ENCODE data around the gene CGB5. TPM values are rescaled to one million over a fixed set of nuclear protein-coding genes. Genes with fewer than 3 reads are reported as not detected.
A peak's percentile ranks its signal among the peaks of the same experiment; 100 is the strongest.

Gene CGB5
- total RNA-seq, 1 experiment from 2014 or later, result not detected

GRCh38 chr19:49085020-49085867 lies 41.6 kb downstream of the CGB5 start, which contains the start of gene SNRNP70:
Gene SNRNP70, plus strand, starts transcription at chr19:49085451. Its CDS starts 964 bp downstream, at chr19:49086415.
- peak within 1 kb of the TSS; percentile 92 for H3K27ac ChIP-seq
- H3K27me3 ChIP-seq, result no peaks in the 10 kb centered on the region
- peaks cover 27% of the 10 kb centered on the region for H3K36me3 ChIP-seq
- peaks cover 5% of the 10 kb centered on the region; the same call in 1 of the 2 replicates for H3K4me1 ChIP-seq
- H3K9me3 ChIP-seq (replicated peaks), result no peaks in the 10 kb centered on the region
- peak within 1 kb of the TSS; percentile 94 for H3K4me3 ChIP-seq
- DNase-seq, result peak; percentile 99

DNA sequence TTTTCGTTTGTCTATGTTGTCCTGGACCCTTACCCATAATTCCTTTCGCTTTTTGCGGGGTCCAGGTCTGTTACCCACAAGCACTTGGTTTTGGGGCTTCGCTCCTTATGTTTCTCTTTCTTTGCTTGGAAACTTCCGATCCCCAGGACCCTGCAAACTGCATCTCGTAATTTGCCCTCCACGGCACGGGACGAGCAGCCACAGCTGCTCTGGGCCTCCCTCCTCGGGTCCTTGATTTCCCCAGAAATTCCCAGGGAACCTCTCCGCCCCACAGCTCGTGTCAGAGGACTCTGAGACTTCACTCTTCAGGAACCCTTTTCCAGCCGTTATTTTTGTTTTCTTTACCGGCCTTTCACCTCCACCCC lies 42.2 kb downstream of the CGB5 start:
- peak overlapping the region; percentile 92 for H3K27ac ChIP-seq
- peaks cover 33% of the 10 kb centered on the region for H3K36me3 ChIP-seq
- H3K4me3 ChIP-seq, result peak overlapping the region; percentile 94
- no peak for DNase-seq
- H3K4me1 ChIP-seq, result peaks cover 5% of the 10 kb centered on the region; the same call in 1 of the 2 replicates
- no peaks in the 10 kb centered on the region for H3K27me3 ChIP-seq
- no peaks in the 10 kb centered on the region for H3K9me3 ChIP-seq (replicated peaks)

DNA sequence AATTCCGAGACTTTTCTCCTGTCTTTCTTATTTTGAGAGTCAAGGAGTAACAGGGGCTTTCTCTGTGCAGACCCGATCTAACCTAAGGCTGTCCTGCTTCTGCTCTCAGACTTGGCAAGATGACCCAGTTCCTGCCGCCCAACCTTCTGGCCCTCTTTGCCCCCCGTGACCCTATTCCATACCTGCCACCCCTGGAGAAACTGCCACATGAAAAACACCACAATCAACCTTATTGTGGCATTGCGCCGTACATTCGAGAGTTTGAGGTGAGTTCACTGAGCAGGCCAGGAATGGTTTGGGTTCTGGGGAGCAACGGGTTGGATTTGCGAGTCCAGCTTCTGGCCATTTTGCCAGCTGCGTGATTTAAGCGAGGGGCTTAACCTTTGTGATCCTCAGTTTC lies 42.6 kb downstream of the CGB5 start:
- Histone ChIP-seq H3K27ac (peak overlapping the region; percentile 92), H3K4me3 (peak overlapping the region; percentile 94), H3K36me3 (peaks cover 38% of the 10 kb centered on the region), H3K9me3 (replicated peaks) (no peaks in the 10 kb centered on the region), H3K4me1 (peaks cover 5% of the 10 kb centered on the region; the same call in 1 of the 2 replicates), H3K27me3 (no peaks in the 10 kb centered on the region)
- no peak for DNase-seq

DNA sequence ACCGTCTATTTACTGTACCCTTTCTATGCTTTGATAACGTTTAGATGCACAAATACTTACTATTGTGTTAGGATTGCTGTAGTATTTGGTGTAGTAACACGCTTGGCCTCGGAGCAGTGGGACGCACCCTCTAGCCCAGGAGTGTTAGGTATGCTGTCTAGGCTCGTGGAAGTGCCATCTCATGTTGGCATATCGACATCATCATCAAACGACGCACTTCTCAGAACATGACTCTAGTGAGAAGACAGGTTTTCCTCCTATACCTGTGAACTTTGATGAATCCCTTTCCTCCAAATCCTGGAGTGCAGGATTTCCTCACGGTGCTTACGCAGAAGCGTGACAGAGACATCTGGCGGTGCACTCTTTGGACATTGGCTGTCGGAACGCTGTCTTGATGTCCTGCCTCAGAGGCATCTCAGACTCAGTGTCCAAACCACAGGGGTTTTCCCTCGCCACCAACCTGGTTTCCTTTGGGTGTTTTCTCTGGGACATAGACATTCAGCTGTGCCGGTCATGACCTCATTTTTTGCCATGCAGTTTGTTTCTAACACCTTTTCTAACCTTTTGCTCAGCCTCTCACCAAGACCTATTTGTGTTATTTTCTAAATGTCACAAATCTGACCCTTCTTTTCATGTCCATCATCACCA lies 47.9 kb downstream of the CGB5 start:
- H3K36me3 ChIP-seq, result peaks cover 75% of the 10 kb centered on the region
- no peaks in the 10 kb centered on the region for H3K27me3 ChIP-seq
- H3K4me3 ChIP-seq, result no peak overlapping the region
- H3K4me1 ChIP-seq, result peaks cover 3% of the 10 kb centered on the region; the same call in 1 of the 2 replicates
- no peak for DNase-seq
- H3K9me3 ChIP-seq (replicated peaks), result no peaks in the 10 kb centered on the region
- no peak overlapping the region for H3K27ac ChIP-seq

- no peak for DNase-seq
- Histone ChIP-seq H3K27ac (no peak overlapping the region), H3K9me3 (replicated peaks) (no peaks in the 10 kb centered on the region), H3K4me1 (no peaks in the 10 kb centered on the region), H3K36me3 (peaks cover 73% of the 10 kb centered on the region), H3K4me3 (no peak overlapping the region), H3K27me3 (no peaks in the 10 kb centered on the region)
These were observed 49.0 kb downstream of the CGB5 start for GRCh38 chr19:49092686-49093085.

Other genes starting within 250 kb of the CGB5 start
- gene BCAT2, start 232.8 kb upstream of the CGB5 start, total RNA-seq (2014; rRNA removed; shearing (Covaris generic)), result 31.7 and 36.0 TPM in 2 replicates
- not detected in 2 replicates for gene HSD17B14, start 207.4 kb upstream of the CGB5 start, total RNA-seq (2014; rRNA removed; shearing (Covaris generic))
- gene PLEKHA4, start 175.2 kb upstream of the CGB5 start, total RNA-seq (2014; rRNA removed; shearing (Covaris generic)), result 19.3 and 26.6 TPM in 2 replicates
- 11.1 and 12.5 TPM in 2 replicates for gene PPP1R15A, start 171.4 kb upstream of the CGB5 start, total RNA-seq (2014; rRNA removed; shearing (Covaris generic))
- gene TULP2, start 145.1 kb upstream of the CGB5 start, total RNA-seq (2014; rRNA removed; shearing (Covaris generic)), result not detected in 2 replicates
- 91.2 and 97.1 TPM in 2 replicates for gene NUCB1, start 143.5 kb upstream of the CGB5 start, total RNA-seq (2014; rRNA removed; shearing (Covaris generic))
- not detected in 2 replicates for gene DHDH, start 110.1 kb upstream of the CGB5 start, total RNA-seq (2014; rRNA removed; shearing (Covaris generic))
- 49.1 and 56.9 TPM in 2 replicates for gene BAX, start 89.0 kb upstream of the CGB5 start, total RNA-seq (2014; rRNA removed; shearing (Covaris generic))
- 1,133 and 1,259 TPM in 2 replicates for gene FTL, start 78.5 kb upstream of the CGB5 start, total RNA-seq (2014; rRNA removed; shearing (Covaris generic))
- gene GYS1, start 50.5 kb upstream of the CGB5 start, total RNA-seq (2014; rRNA removed; shearing (Covaris generic)), result 38.9 and 42.8 TPM in 2 replicates
- gene RUVBL2, start 50.0 kb upstream of the CGB5 start, total RNA-seq (2014; rRNA removed; shearing (Covaris generic)), result 139 and 152 TPM in 2 replicates
- gene LHB, start 26.8 kb upstream of the CGB5 start, total RNA-seq (2014; rRNA removed; shearing (Covaris generic)), result not detected in 2 replicates
- gene CGB3, start 19.5 kb upstream of the CGB5 start, total RNA-seq (2014; rRNA removed; shearing (Covaris generic)), result not detected in 2 replicates
- gene CGB2, start 12.0 kb upstream of the CGB5 start, total RNA-seq (2014; rRNA removed; shearing (Covaris generic)), result not detected in 2 replicates
- gene CGB1, start 7.0 kb upstream of the CGB5 start, total RNA-seq (2014; rRNA removed; shearing (Covaris generic)), result not detected in 2 replicates
- not detected in 2 replicates for gene CGB8, start 5.3 kb downstream of the CGB5 start, total RNA-seq (2014; rRNA removed; shearing (Covaris generic))
- gene CGB7, start 13.9 kb downstream of the CGB5 start, total RNA-seq (2014; rRNA removed; shearing (Covaris generic)), result not detected in 2 replicates
- gene NTF4, start 21.0 kb downstream of the CGB5 start, total RNA-seq (2014; rRNA removed; shearing (Covaris generic)), result not detected in 2 replicates
- not detected in 2 replicates for gene KCNA7, start 28.9 kb downstream of the CGB5 start, total RNA-seq (2014; rRNA removed; shearing (Covaris generic))
- 241 and 253 TPM in 2 replicates for gene SNRNP70, start 41.6 kb downstream of the CGB5 start, total RNA-seq (2014; rRNA removed; shearing (Covaris generic))
- gene LIN7B, start 70.5 kb downstream of the CGB5 start, total RNA-seq (2014; rRNA removed; shearing (Covaris generic)), result 4.1 and 5.0 TPM in 2 replicates
- 0.99 and 1.7 TPM in 2 replicates for gene C19orf73, start 75.3 kb downstream of the CGB5 start, total RNA-seq (2014; rRNA removed; shearing (Covaris generic))
- gene PPFIA3, start 75.7 kb downstream of the CGB5 start, total RNA-seq (2014; rRNA removed; shearing (Covaris generic)), result 20.8 and 27.1 TPM in 2 replicates
- 2.1 and 3.2 TPM in 2 replicates for gene HRC, start 111.5 kb downstream of the CGB5 start, total RNA-seq (2014; rRNA removed; shearing (Covaris generic))
- gene TRPM4, start 113.9 kb downstream of the CGB5 start, total RNA-seq (2014; rRNA removed; shearing (Covaris generic)), result 1.2 and 1.8 TPM in 2 replicates

All from SJCRH30 (cell line).